ENCODE data around the gene PTF1A. TPM values are rescaled to one million over a fixed set of nuclear protein-coding genes. Genes with fewer than 3 reads are reported as not detected.

The PTF1A gene
- total RNA-seq, 4 donors from 2014 or later = not detected

GRCh38 chr10:23172429-23173213 is 19.5 kb upstream of the PTF1A start:
- no peak for TF ChIP-seq CTCF (IDR thresholded peaks at IDR 0.05; ENCODE audit: low read depth)

GRCh38 chr10:23173214-23174073 is 18.7 kb upstream of the PTF1A start:
- no peak for TF ChIP-seq CTCF (IDR thresholded peaks at IDR 0.05; ENCODE audit: low read depth)

GRCh38 chr10:23174074-23174976 is 17.8 kb upstream of the PTF1A start:
- no peak for TF ChIP-seq CTCF (IDR thresholded peaks at IDR 0.05; ENCODE audit: low read depth)

- TF ChIP-seq CTCF (IDR thresholded peaks at IDR 0.05; ENCODE audit: low read depth) = no peak
Measured at GRCh38 chr10:23174977-23175512, 17.1 kb upstream of the PTF1A start.

GRCh38 chr10:23186178-23186577 is 5.9 kb upstream of the PTF1A start:
- no peak for TF ChIP-seq CTCF (IDR thresholded peaks at IDR 0.05; ENCODE audit: low read depth)

GRCh38 chr10:23186697-23187096 is 5.4 kb upstream of the PTF1A start:
- TF ChIP-seq CTCF (IDR thresholded peaks at IDR 0.05; ENCODE audit: low read depth) = no peak

Data from subcutaneous adipose tissue (tissue), 4 donors.